NCI-H69 (cell line): ENCODE data around the gene KAT7.
A peak's percentile ranks its signal among the peaks of the same experiment; 100 is the strongest.

Source experiments
- DNase-seq: peaks from one replicate; lab custom pipeline; 2025; lab: John Stamatoyannopoulos, UW

The KAT7 gene

DNA sequence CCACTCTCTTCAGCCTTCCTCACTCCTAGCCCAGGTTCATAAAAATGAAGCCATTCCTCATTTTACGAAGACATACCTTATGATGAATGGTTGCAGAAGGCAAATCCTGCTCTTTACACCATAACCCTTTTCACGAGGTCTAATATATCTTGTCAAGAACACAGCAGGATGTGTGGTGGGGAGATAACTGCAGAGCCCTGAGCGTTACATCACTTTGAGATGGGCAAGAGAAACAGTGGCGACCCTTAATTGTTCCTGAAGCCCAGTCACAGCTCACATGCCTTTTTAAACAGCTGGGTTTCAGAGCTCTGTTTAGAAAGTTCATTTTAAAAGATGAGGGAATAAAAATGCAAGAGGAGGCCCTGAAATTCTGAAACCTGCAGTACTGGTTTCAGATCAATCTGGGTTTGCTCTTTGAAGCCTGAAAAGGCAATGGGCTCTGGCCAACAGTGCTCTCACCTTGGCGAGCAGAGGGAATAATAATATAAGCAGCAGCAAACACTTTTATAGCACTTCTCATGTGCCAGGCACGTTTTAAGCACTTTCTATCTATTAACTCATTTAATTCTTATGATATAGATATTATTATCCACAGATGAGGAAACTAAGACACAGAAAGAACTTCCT is 27.4 kb upstream of the KAT7 start:
- no peak for DNase-seq

DNA sequence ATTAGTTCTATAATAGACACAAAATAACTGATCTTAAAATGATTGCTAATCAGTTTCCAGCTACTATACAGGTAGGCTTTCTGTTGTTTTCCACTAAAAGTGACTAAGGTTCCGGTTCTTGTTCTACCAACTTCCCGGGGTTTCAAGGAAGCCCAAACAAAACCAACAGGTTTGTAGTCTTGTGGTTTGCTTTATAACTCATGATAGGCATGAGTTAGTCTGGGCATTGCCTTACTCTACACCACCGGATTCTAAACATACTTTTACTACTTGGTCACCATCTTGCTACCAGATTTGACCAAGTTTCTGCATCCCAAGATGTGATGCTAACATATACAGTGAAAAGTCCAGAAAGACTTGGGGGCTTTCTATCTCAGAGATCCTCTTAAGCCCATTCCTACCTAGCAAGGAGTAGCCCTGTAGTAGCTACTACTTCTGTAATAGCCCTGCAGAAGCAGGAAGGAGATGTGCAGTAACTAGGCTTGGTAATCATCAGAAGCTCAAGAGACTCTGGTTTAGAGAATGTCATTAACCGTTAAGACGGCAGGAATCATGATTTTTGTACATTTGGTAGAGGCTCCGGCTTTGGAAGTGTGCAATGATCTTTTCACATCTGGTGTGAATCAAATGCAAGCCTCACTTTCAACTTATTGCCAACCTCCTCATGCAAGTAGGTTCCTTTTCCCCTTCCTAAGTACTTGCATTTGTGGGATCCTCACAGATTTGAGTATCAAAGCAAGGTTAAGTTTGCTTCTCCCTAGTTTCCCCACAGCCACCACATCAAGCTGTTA is 26.1 kb upstream of the KAT7 start:
- DNase-seq = no peak

DNA sequence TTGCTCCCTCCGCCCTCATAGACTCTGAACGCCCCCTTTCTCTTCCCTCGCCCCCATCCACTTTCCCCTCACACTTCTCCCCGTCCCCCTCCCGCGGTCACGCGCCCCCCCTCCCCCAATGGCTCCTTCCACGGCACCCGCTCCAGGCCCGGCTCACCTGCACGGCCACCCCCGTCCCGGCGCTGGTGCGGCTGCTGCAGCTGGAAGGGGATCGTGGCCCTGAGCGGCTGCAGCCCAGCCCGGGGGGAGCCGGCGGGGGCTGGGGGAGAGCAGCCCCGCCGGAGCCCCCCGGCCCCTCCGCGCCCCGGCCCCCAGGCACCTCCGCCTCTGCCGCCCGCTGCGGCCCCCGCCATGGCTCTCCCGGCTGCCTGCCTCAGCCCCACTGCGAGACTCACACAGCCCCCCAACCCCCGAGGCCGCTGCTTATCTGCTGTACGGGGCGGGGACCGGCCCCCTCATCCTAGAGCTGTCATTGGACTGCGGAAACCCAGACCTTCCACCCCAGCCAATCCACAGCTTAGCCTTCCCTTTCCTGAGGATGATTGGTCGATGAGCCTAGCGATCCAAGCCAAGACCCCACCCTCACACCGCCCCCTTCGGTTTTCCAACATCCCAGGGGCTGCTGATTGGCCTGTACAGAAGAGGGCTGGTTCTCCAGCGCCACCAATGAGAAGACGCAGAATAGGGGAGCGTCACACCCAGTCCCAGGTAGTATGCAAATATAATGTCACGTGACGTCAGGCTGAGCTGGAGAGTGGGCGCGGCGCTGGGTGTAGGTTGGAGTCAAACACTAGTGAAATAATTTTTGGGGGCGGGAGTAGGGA is 24.5 kb upstream of the KAT7 start, which contains the start of gene FAM117A:
FAM117A (minus strand) TSS at position 397 of the 824 bp plus-strand sequence; CDS start at position 353, 44 bp downstream.
- peak; percentile 99 for DNase-seq

DNA sequence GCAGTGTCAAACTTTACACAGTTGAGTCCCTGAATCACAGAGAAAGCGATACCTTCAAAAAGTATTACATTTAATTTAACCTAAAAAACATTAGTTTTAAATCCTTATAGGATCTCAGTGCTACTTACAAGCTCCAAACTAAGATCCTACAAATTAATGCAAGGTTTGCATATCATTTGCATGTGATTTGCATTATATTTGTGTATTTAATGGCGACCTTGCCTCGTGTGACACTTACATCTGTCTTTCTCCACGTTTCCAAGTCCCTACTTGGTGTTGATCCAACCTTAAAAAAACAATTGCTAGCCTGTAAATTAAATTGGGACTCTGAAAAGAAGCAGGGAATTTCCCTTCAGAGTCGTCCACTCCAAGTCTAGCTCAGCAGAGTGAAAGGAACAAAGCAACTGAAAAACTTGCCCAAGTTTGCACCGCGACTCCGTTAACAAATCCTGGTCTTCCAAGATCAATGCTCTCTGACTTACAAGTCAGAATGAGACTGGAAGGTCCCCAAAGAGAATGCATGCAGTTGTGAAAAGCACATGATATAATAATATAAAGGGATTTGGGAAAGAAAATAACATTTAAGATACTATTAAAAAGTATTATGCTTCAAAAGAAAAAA is 23.8 kb upstream of the KAT7 start:
- no peak for DNase-seq

GRCh38 chr17:49766918-49767530 is 21.5 kb upstream of the KAT7 start:
- DNase-seq = no peak

DNA sequence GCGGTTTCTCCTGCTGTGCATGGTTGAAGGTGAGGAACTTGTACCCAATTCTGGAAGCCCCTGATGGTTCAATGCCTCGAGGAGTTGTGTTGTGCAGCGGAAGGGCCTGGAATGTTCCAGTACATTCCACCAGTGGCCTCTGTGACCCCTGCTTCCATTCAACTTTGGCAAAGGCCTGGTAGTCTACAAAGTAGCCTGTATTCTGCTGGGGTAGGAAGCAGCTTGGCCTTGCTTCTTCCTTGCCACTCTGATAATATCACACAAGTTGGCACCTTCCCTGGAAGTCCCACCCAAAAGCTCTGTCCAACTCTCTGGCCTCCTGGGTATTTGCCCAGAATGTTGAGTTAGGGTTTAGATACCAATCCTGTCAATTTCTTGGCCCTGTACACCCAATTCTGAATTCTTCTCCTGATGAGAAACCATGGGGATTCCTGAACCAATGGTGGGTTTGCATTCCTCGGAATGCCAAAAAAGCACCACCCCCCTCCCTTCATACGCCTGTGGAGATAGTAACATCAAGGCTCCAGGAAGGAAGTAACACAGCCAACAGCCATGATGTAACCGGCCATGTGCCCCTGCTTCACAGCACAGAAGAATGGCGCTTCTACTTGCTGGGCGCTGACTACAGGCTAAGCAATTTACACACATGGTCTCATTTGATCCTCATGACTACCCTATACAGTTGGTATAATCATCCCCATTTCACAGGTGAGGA is 12.8 kb upstream of the KAT7 start:
- no peak for DNase-seq

DNA sequence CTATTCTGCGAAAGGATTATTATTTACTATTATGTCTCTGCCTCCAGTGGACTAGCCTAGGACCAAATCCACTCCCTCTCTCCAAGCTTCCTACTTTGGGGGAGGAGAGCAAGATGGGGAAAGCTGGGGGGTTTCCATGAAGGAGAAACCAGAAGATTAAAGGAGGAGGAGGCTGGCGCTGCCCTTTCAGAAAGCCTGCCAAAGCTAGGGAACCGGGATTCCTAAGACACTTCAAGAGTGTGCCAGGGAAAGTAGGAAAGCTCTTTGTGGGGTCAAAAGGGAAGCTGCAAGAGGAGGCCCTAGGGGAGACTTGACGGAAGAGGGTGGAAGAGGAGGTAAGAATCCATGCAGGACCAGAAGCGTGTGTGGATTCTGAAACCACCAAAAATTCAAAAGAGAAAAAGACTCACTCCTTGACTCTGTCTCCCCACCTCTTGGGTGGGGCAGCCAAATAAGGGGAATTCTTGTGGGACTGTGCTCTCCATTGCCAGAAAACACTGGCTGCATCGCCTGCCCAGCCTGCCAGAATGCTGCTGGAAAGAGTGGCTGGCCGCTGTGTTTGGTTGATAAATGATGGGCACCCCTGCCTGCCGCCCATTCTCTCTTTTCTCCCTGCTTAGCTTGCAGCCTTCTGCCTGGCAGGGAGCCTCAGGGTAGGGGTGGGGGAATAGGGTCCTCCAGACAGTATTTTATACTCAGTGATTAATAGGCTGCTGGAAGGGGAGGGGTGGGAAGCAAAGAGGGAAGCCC is 11.8 kb upstream of the KAT7 start:
- no peak for DNase-seq

GRCh38 chr17:49777563-49777962 is 10.9 kb upstream of the KAT7 start:
- no peak for DNase-seq

GRCh38 chr17:49779156-49779738 is 9.2 kb upstream of the KAT7 start:
- DNase-seq = no peak

DNA sequence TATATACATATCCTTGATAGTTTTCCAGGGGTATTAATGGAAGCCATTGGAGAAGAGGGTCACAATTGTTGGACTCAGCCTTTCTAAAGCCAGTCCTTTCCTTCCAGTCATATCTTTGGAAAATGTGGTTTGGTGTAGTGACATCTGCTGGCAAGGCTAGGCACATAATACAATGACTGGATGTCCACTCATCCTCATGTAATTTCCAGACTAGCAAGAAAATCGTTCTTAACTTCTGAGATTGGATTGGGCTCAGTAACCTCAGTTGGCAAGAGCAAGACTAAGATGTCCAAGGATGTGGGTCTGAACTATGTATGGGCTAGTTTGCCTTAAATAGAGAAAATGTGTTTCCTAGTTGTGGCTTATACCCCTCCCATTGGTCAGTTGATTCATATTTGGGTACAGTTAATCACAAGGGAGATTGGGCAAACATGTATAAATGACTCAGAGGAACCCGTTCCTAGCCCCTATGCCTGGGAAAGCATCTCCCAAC is 8.7 kb upstream of the KAT7 start:
- DNase-seq = peak; percentile 58

DNA sequence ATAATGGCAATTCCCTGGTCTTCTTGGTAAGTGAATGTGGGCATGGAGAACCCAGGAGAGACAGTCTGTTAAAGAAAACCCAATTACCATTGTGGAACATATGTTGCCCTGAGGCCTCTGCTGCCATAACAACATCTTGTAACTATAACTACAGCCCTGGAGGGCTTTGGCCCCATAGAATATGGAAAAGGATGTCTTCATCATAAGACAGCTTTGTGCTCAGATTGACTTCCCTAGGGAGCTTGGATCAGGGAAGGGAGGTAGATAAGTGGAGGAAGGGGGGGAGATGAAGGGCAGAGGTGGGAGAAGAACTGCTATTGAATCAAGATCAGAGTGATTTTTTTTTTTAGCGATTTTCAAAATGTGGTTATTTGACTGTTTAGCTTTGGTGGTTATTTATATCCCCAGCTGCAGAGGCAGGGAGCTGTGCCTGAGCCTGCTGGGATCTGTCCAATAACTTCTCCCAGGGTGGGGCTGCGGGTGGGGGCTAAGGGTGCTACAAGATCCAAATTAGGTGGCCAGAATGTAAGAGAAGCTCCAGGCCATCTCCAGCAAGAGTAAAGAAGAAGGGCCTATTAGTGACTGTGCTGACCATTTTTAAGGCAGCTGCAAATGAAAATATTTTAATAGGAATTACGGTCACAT is 5.3 kb upstream of the KAT7 start:
- DNase-seq = peak; percentile 96

DNA sequence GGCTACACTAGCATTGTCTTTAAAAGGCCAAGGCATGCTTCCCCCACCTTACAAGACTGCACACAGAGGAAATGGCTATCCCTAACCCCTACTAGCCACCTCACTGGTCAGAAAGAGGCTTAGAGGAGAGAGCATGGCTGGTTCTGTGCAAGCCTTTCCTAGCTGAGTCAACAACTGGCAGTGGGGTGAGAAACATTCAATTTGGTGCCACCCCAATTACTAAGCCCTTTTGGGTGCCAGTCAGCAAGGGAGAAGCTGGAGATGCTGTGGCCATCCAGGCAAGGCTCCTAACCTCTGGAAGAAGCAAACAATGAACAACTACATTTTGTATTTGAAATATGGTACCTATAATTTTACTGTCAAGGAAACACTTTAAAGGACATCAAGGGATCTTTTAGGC is 4.7 kb upstream of the KAT7 start:
- peak; percentile 17 for DNase-seq

- DNase-seq = no peak
These were observed 3.8 kb upstream of the KAT7 start for GRCh38 chr17:49784636-49785035.

DNA sequence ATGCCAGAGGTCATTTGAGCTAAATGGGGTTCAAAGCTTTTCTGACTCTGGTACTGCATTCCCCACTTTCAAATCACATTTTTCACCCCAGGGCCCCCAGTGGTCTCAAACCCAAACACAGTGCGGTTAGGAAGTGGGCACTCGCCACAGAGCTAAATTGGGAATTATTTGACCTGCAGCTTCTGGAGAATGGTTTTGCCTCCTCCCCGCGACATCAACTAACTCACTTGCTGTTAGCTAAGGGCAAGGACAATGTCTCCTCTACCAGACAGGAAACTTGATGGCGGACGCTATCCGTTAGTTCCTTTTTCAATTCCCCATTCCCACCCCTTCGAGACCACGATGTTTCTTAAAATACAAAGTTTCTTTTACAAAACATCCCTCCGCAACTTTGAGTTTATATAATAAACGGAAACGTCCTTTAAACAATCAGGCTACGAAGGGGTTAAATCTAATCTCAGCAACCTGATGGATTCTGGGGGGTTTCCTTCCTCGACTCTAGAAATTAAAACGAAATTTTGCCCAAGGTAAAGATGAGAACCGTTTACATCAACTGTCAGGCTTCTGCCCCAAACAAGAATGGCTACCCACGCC is 500 bp upstream of the KAT7 start:
- DNase-seq = no peak

GRCh38 chr17:49789243-49789578 is 730 bp downstream of the KAT7 start:
- no peak for DNase-seq

- DNase-seq = no peak
These were observed 4.8 kb downstream of the KAT7 start for GRCh38 chr17:49793309-49793708.

GRCh38 chr17:49795372-49795771 is 6.9 kb downstream of the KAT7 start:
- no peak for DNase-seq

DNA sequence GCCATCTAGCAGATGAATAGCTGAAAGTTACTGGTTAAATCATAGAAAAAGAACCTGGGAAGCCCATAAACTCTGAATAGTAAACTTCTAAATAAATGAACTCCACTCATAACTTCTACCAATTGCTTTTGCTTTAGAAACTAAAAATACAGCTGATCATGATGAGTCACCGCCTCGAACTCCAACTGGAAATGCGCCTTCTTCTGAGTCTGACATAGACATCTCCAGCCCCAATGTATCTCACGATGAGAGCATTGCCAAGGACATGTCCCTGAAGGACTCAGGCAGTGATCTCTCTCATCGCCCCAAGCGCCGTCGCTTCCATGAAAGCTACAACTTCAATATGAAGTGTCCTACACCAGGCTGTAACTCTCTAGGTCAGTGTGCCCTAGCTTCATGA is 9.7 kb downstream of the KAT7 start:
- no peak for DNase-seq

DNA sequence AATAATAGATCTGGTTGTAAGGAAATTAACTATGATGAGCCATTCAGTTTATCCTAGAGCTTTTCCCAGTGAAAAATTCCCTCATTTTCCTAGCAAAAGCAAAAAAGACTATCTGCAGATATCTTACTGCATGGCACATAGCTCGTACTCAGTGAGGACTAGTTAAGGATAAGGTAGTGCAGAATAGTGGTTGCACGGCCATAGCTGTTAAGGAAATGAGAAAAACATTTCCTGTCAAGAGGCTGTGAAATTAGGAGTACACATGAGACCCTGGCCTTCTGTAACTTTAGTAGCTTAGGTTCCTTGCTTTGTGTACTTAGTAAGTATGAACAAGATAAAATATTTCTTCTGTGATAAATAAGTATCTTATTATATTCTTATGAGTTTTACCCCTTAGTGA is 10.3 kb downstream of the KAT7 start:
- no peak for DNase-seq
